Esophagus muscularis mucosa (tissue), 4 donors: ENCODE measurements around the gene STRN3.

Experiments used
- CTCF ChIP-seq, 3 experiments: fragments of 200-600 bp in 2 of 3; fragments of 450-650 bp in 1 of 3; sonication (generic) in 2 of 3; IDR thresholded peaks; one replicate each; pipeline ENCODE4 v1.5.1; 2017 to 2019; ENCODE audit warnings: antibody characterized with exemption in 3 of 3, mild to moderate bottlenecking in 2 of 3, moderate library complexity in 1 of 3
- EP300 ChIP-seq: sonication (generic); formaldehyde crosslinking; IDR thresholded peaks from one replicate; pipeline ENCODE4 v1.6.1; 2017; ENCODE audit warnings: antibody characterized with exemption
- POLR2AphosphoS5 ChIP-seq, 2 donors: sonication (generic); formaldehyde crosslinking; IDR thresholded peaks; one replicate each; pipeline ENCODE4 v1.6.1; 2017; ENCODE audit warnings: antibody characterized with exemption in 2 of 2

DNA sequence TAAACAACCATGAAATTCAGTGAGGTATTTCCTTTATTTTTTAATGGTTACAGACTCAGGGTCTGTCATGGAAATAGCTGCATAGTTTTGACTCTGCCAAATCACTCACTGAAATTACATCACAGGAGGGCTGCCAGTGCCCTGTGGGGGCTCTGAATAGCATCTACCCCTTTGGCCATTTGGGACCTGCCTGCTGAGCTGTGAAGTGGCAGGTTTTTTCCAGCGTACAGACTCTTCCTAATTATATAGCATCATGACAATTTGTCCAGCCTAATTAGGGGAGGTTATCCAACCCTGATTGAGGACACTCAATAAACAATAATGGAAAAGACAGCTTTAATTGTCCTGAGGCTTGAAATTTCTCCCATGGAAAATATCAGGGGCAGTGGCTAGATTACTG is 153.6 kb downstream of the STRN3 start:
- TF ChIP-seq CTCF (IDR thresholded peaks at IDR 0.05) = no peak
- no peak for TF ChIP-seq POLR2AphosphoS5 (IDR thresholded peaks at IDR 0.05)
- TF ChIP-seq EP300 = no peak
